ENCODE measurements around the gene CT45A6. TPM values are rescaled to one million over a fixed set of nuclear protein-coding genes. Genes with fewer than 3 reads are reported as not detected.
"Not testable (repeated sequence)": the region's sequence is repeated elsewhere in the genome, so short reads cannot be mapped to it uniquely, and the experiment has no call there.

The CT45A6 gene, protein sequence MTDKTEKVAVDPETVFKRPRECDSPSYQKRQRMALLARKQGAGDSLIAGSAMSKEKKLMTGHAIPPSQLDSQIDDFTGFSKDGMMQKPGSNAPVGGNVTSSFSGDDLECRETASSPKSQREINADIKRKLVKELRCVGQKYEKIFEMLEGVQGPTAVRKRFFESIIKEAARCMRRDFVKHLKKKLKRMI
- total RNA-seq (not detected), polyA plus RNA-seq (not detected)

DNA sequence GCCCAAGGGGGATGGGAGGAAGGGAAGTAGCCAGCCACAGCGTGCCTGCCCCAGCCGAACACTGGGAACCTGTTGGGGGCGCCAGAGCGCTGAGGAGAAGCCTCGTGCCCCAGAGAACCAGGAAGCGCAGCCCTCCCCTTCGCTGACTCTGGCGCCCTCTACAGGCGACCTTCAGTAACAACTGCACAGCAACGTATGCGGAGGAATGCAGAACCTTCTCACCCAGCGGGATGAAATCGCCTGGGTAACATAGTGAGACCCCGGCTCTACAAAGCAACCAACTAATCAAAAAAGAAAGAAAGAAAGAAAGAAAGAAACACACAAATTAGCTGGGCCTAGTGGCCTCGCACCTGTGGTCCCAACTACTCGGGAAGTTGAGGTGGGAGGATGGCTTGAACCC is at the start of gene CT45A6:
TSS of gene CT45A6 (minus strand) at position 101 of the 400 bp plus-strand sequence. CDS start 3,794 bp downstream, outside the sequence.
- DNase-seq; H3K9me3 ChIP-seq (ENCODE audit: low read length); H3K9me3 Mint-ChIP-seq; H3K27ac ChIP-seq (ENCODE audit: low read depth, low read length); H3K4me1 Mint-ChIP-seq; H3K27me3 ChIP-seq (ENCODE audit: insufficient read depth, low read length, poor library complexity, severe bottlenecking); CTCF ChIA-PET; H3K27me3 Mint-ChIP-seq; H3K36me3 ChIP-seq (ENCODE audit: insufficient read depth, low read length); H3K4me3 ChIP-seq (ENCODE audit: low read length); POLR2A ChIA-PET; H3K36me3 Mint-ChIP-seq; H3K27ac Mint-ChIP-seq; H3K4me1 ChIP-seq (ENCODE audit: insufficient read depth, low read length); H3K4me3 Mint-ChIP-seq: not testable (repeated sequence)

DNA sequence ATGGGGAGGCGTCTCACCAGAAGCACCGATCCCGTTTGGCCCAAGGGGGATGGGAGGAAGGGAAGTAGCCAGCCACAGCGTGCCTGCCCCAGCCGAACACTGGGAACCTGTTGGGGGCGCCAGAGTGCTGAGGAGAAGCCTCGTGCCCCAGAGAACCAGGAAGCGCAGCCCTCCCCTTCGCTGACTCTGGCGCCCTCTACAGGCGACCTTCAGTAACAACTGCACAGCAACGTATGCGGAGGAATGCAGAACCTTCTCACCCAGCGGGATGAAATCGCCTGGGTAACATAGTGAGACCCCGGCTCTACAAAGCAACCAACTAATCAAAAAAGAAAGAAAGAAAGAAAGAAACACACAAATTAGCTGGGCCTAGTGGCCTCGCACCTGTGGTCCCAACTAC is 34.6 kb upstream of the CT45A6 start, which contains the start of gene CT45A7:
TSS of gene CT45A7 (minus strand) at position 101 of the 400 bp plus-strand sequence. CDS start 3,747 bp downstream, outside the sequence.
- H3K4me3 ChIP-seq (ENCODE audit: low read length); H3K4me3 Mint-ChIP-seq; H3K36me3 Mint-ChIP-seq; CTCF ChIA-PET; POLR2A ChIA-PET; H3K36me3 ChIP-seq (ENCODE audit: insufficient read depth, low read length); H3K4me1 Mint-ChIP-seq; H3K4me1 ChIP-seq (ENCODE audit: insufficient read depth, low read length); H3K27ac Mint-ChIP-seq; DNase-seq; H3K9me3 Mint-ChIP-seq; H3K9me3 ChIP-seq (ENCODE audit: low read length); H3K27ac ChIP-seq (ENCODE audit: low read depth, low read length); H3K27me3 ChIP-seq (ENCODE audit: insufficient read depth, low read length, poor library complexity, severe bottlenecking); H3K27me3 Mint-ChIP-seq: not testable (repeated sequence)

DNA sequence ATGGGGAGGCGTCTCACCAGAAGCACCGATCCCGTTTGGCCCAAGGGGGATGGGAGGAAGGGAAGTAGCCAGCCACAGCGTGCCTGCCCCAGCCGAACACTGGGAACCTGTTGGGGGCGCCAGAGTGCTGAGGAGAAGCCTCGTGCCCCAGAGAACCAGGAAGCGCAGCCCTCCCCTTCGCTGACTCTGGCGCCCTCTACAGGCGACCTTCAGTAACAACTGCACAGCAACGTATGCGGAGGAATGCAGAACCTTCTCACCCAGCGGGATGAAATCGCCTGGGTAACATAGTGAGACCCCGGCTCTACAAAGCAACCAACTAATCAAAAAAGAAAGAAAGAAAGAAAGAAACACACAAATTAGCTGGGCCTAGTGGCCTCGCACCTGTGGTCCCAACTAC is 17.3 kb upstream of the CT45A6 start, which contains the start of gene CT45A2:
TSS of gene CT45A2 (minus strand) at position 101 of the 400 bp plus-strand sequence. CDS start 3,747 bp downstream, outside the sequence.
- H3K4me3 ChIP-seq (ENCODE audit: low read length); H3K36me3 ChIP-seq (ENCODE audit: insufficient read depth, low read length); DNase-seq; H3K4me3 Mint-ChIP-seq; POLR2A ChIA-PET; H3K4me1 Mint-ChIP-seq; H3K27me3 Mint-ChIP-seq; H3K27me3 ChIP-seq (ENCODE audit: insufficient read depth, low read length, poor library complexity, severe bottlenecking); H3K9me3 Mint-ChIP-seq; H3K4me1 ChIP-seq (ENCODE audit: insufficient read depth, low read length); H3K9me3 ChIP-seq (ENCODE audit: low read length); H3K27ac ChIP-seq (ENCODE audit: low read depth, low read length); H3K36me3 Mint-ChIP-seq; H3K27ac Mint-ChIP-seq; CTCF ChIA-PET: not testable (repeated sequence)

DNA sequence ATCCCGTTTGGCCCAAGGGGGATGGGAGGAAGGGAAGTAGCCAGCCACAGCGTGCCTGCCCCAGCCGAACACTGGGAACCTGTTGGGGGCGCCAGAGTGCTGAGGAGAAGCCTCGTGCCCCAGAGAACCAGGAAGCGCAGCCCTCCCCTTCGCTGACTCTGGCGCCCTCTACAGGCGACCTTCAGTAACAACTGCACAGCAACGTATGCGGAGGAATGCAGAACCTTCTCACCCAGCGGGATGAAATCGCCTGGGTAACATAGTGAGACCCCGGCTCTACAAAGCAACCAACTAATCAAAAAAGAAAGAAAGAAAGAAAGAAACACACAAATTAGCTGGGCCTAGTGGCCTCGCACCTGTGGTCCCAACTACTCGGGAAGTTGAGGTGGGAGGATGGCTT is 17.2 kb downstream of the CT45A6 start, which contains the start of gene CT45A5:
TSS of gene CT45A5 (minus strand) at position 101 of the 400 bp plus-strand sequence. CDS start 3,774 bp downstream, outside the sequence.
- DNase-seq; CTCF ChIA-PET; H3K27me3 ChIP-seq (ENCODE audit: insufficient read depth, low read length, poor library complexity, severe bottlenecking); H3K4me1 Mint-ChIP-seq; POLR2A ChIA-PET; H3K36me3 Mint-ChIP-seq; H3K9me3 ChIP-seq (ENCODE audit: low read length); H3K4me1 ChIP-seq (ENCODE audit: insufficient read depth, low read length); H3K4me3 Mint-ChIP-seq; H3K4me3 ChIP-seq (ENCODE audit: low read length); H3K27ac Mint-ChIP-seq; H3K27ac ChIP-seq (ENCODE audit: low read depth, low read length); H3K27me3 Mint-ChIP-seq; H3K36me3 ChIP-seq (ENCODE audit: insufficient read depth, low read length); H3K9me3 Mint-ChIP-seq: not testable (repeated sequence)

DNA sequence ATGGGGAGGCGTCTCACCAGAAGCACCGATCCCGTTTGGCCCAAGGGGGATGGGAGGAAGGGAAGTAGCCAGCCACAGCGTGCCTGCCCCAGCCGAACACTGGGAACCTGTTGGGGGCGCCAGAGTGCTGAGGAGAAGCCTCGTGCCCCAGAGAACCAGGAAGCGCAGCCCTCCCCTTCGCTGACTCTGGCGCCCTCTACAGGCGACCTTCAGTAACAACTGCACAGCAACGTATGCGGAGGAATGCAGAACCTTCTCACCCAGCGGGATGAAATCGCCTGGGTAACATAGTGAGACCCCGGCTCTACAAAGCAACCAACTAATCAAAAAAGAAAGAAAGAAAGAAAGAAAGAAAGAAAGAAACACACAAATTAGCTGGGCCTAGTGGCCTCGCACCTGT is 34.5 kb downstream of the CT45A6 start, which contains the start of gene CT45A3:
TSS of gene CT45A3 (minus strand) at position 101 of the 400 bp plus-strand sequence. CDS start 3,747 bp downstream, outside the sequence.
- H3K4me1 ChIP-seq (ENCODE audit: insufficient read depth, low read length); H3K9me3 ChIP-seq (ENCODE audit: low read length); H3K36me3 Mint-ChIP-seq; H3K27me3 ChIP-seq (ENCODE audit: insufficient read depth, low read length, poor library complexity, severe bottlenecking); DNase-seq; H3K4me3 Mint-ChIP-seq; H3K36me3 ChIP-seq (ENCODE audit: insufficient read depth, low read length); H3K27ac ChIP-seq (ENCODE audit: low read depth, low read length); POLR2A ChIA-PET; CTCF ChIA-PET; H3K4me3 ChIP-seq (ENCODE audit: low read length); H3K27me3 Mint-ChIP-seq; H3K27ac Mint-ChIP-seq; H3K4me1 Mint-ChIP-seq; H3K9me3 Mint-ChIP-seq: not testable (repeated sequence)

DNA sequence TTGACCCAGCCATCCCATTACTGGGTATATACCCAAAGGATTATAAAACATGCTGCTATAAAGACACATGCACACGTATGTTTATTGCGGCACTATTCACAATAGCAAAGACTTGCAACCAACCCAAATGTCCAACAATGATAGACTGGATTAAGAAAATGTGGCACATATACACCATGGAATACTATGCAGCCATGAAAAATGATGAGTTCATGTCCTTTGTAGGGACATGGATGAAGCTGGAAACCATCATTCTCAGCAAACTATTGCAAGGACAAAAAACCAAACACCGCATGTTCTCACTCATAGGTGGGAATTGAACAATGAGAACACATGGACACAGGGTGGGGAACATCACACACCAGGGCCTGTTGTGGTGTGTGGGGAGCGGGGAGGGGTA is 57.8 kb downstream of the CT45A6 start:
- H3K4me3 Mint-ChIP-seq; POLR2A ChIA-PET; H3K4me1 Mint-ChIP-seq; H3K9me3 ChIP-seq (ENCODE audit: low read length); H3K4me3 ChIP-seq (ENCODE audit: low read length); H3K4me1 ChIP-seq (ENCODE audit: insufficient read depth, low read length); H3K27me3 ChIP-seq (ENCODE audit: insufficient read depth, low read length, poor library complexity, severe bottlenecking); H3K9me3 Mint-ChIP-seq; DNase-seq; H3K36me3 ChIP-seq (ENCODE audit: insufficient read depth, low read length); H3K36me3 Mint-ChIP-seq; H3K27ac Mint-ChIP-seq; H3K27me3 Mint-ChIP-seq; CTCF ChIA-PET; H3K27ac ChIP-seq (ENCODE audit: low read depth, low read length): not testable (repeated sequence)

Other genes starting within 250 kb of the CT45A6 start
- not detected for gene CT45A1, start 89.1 kb downstream of the CT45A6 start, total RNA-seq
- gene CT45A1, start 89.1 kb downstream of the CT45A6 start, polyA plus RNA-seq, result not detected
- not detected for gene CT45A3, start 34.6 kb downstream of the CT45A6 start, total RNA-seq
- gene CT45A3, start 34.6 kb downstream of the CT45A6 start, polyA plus RNA-seq, result not detected
- gene CT45A5, start 17.3 kb downstream of the CT45A6 start, total RNA-seq, result not detected
- not detected for gene CT45A5, start 17.3 kb downstream of the CT45A6 start, polyA plus RNA-seq
- gene CT45A2, start 17.2 kb upstream of the CT45A6 start, total RNA-seq, result not detected
- gene CT45A2, start 17.2 kb upstream of the CT45A6 start, polyA plus RNA-seq, result not detected
- gene CT45A7, start 34.5 kb upstream of the CT45A6 start, total RNA-seq, result not detected
- not detected for gene CT45A7, start 34.5 kb upstream of the CT45A6 start, polyA plus RNA-seq
- not detected for gene CT45A8, start 51.8 kb upstream of the CT45A6 start, total RNA-seq
- not detected for gene CT45A8, start 51.8 kb upstream of the CT45A6 start, polyA plus RNA-seq
- gene CT45A9, start 69.0 kb upstream of the CT45A6 start, total RNA-seq, result not detected
- not detected for gene CT45A9, start 69.0 kb upstream of the CT45A6 start, polyA plus RNA-seq
- not detected for gene CT45A10, start 90.7 kb upstream of the CT45A6 start, total RNA-seq
- gene CT45A10, start 90.7 kb upstream of the CT45A6 start, polyA plus RNA-seq, result not detected
- gene SAGE1, start 90.9 kb upstream of the CT45A6 start, total RNA-seq, result not detected
- gene SAGE1, start 90.9 kb upstream of the CT45A6 start, polyA plus RNA-seq, result not detected
- gene MMGT1, start 171.2 kb upstream of the CT45A6 start, total RNA-seq, result 10 to 100 TPM; 27.6 to 28.4 TPM
- 8.2 TPM for gene MMGT1, start 171.2 kb upstream of the CT45A6 start, polyA plus RNA-seq
- gene SLC9A6, start 182.6 kb upstream of the CT45A6 start, total RNA-seq, result 10 to 100 TPM; 14.9 to 16.2 TPM
- 18.0 TPM for gene SLC9A6, start 182.6 kb upstream of the CT45A6 start, polyA plus RNA-seq

Measured in CD8-positive, alpha-beta memory T cell (primary cell).